Upper lobe of left lung (tissue), 6 donors: Measurements from ENCODE around the gene ZBTB38. TPM values are rescaled to one million over a fixed set of nuclear protein-coding genes. Genes with fewer than 3 reads are reported as not detected.

Experiments used
- ATAC-seq, 2 donors: fragments of 200-7000 bp; cut with Tn5 transposase; one replicate each; pipeline ENCODE4 v1.9.1; 2022; ENCODE audit warnings: mild to moderate bottlenecking in 2 of 2, moderate library complexity in 2 of 2; ENCODE audit not compliant: low FRiP score in 2 of 2
- DNase-seq, 2 donors: peaks; one replicate each; pipeline ENCODE4 v3.0.0-alpha.2; 2019 to 2020
- H3K27ac ChIP-seq, 4 donors: fragments of 200-600 bp; sonication (generic); one replicate each; pipeline ENCODE4 v1.5.1; 2016 to 2019
- H3K27me3 ChIP-seq, 4 donors: fragments of 200-600 bp; sonication (generic); one replicate each; pipeline ENCODE4 v1.5.1; 2017 to 2019
- H3K36me3 ChIP-seq, 4 donors: fragments of 200-600 bp; sonication (generic); one replicate each; pipeline ENCODE4 v1.5.1; 2016 to 2019
- H3K4me1 ChIP-seq, 4 donors: fragments of 200-600 bp; sonication (generic); one replicate each; pipeline ENCODE4 v1.5.1; 2018 to 2019
- H3K4me3 ChIP-seq, 4 donors: fragments of 200-600 bp; sonication (generic); one replicate each; pipeline ENCODE4 v1.5.1; 2017 to 2019; ENCODE audit warnings: mild to moderate bottlenecking in 2 of 4, moderate library complexity in 1 of 4
- H3K9me3 ChIP-seq, 4 donors: fragments of 200-600 bp; sonication (generic); one replicate each; pipeline ENCODE4 v1.5.1; 2018 to 2019
- EP300 ChIP-seq, 4 donors: sonication (generic); formaldehyde crosslinking; IDR thresholded peaks; one replicate each; pipeline ENCODE4 v1.5.1; 2017; ENCODE audit warnings: antibody characterized with exemption in 4 of 4, control low read depth in 2 of 4
- POLR2A ChIP-seq, 4 donors: fragments of 450-650 bp; IDR thresholded peaks; one replicate each; pipeline ENCODE4 v1.5.1; 2016 to 2017; ENCODE audit warnings: antibody characterized with exemption in 4 of 4, mild to moderate bottlenecking in 2 of 4
- POLR2AphosphoS5 ChIP-seq, 2 donors: sonication (generic); formaldehyde crosslinking; IDR thresholded peaks; one replicate each; pipeline ENCODE4 v1.5.1; 2017; ENCODE audit warnings: antibody characterized with exemption in 2 of 2
- WGBS, 2 donors: methylation state at CpG; one replicate each; pipeline ENCODE4 v1.1.5; 2017 to 2018; 5-methylcytosine and 5-hydroxymethylcytosine counted together
- total RNA-seq, 6 donors: library from RNA; depleted of rRNA in 4 of 6; stranded (reverse); fragments of >200 nt in 4 of 6; gene quantifications; one replicate each; pipeline versions ENCODE4 v1.1.0 to v1.2.1, GENCODE V29; 2016 to 2021
- TF ChIP-seq, protein P1 (sequence below), 6 experiments: fragments of 450-650 bp in 4 of 6; fragments of 200-600 bp in 2 of 6; sonication (generic) in 2 of 6; IDR thresholded peaks; one replicate each; pipeline ENCODE4 v1.5.1; 2016 to 2019; ENCODE audit warnings: antibody characterized with exemption in 6 of 6
- donor health status: DM: no; HTN: no; CAD: no; lungs with moderate emphysema.
- donor health status: DM: no; HTN: yes; CAD: no; lungs with severe emphysema.

The ZBTB38 gene
- total RNA-seq, 6 donors from 2014 or later: 80.2 to 146 (median 91.8) TPM

GRCh38 chr3:141326123-141326522 is 42.2 kb upstream of the ZBTB38 start:
- TF ChIP-seq POLR2AphosphoS5 (IDR thresholded peaks at IDR 0.05) (no peak), EP300 (IDR thresholded peaks at IDR 0.05) (no peak), POLR2A (IDR thresholded peaks at IDR 0.05) (no peak)
- TF ChIP-seq, protein P1, sequence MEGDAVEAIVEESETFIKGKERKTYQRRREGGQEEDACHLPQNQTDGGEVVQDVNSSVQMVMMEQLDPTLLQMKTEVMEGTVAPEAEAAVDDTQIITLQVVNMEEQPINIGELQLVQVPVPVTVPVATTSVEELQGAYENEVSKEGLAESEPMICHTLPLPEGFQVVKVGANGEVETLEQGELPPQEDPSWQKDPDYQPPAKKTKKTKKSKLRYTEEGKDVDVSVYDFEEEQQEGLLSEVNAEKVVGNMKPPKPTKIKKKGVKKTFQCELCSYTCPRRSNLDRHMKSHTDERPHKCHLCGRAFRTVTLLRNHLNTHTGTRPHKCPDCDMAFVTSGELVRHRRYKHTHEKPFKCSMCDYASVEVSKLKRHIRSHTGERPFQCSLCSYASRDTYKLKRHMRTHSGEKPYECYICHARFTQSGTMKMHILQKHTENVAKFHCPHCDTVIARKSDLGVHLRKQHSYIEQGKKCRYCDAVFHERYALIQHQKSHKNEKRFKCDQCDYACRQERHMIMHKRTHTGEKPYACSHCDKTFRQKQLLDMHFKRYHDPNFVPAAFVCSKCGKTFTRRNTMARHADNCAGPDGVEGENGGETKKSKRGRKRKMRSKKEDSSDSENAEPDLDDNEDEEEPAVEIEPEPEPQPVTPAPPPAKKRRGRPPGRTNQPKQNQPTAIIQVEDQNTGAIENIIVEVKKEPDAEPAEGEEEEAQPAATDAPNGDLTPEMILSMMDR (IDR thresholded peaks at IDR 0.05): no peak
- ATAC-seq: no peak
- Histone ChIP-seq H3K4me3 (no peak overlapping the region), H3K36me3 (no peaks in the 10 kb centered on the region), H3K27ac (no peak overlapping the region), H3K4me1 (peaks cover 0 to 5% (median under 1%) of the 10 kb centered on the region in 4 donors), H3K27me3 (no peaks in the 10 kb centered on the region), H3K9me3 (no peaks in the 10 kb centered on the region)
- no peak for DNase-seq

DNA sequence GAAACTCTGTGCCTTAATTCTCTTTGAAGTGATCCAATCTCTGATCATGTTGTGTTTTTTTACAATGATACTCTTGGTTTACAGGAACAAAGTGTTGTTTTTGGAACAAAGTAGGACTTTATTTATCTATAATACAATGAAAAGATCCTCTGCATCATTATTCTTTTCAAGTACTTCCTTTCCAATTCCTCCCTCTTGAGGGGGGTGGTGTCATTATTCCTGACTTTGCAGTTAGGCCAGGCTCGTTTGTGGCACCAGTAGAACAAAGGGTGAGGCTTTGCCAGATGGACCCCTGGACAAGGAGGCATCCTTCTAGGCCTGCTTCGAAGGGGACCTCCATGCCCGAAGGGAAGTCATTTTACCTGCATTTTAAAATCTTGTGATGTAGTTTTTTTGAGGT is 41.7 kb upstream of the ZBTB38 start:
- H3K27ac ChIP-seq: no peak overlapping the region
- 72 to 73% methylated on average over 3 of the region's 3 CpGs for WGBS, 2 donors
- TF ChIP-seq POLR2A (IDR thresholded peaks at IDR 0.05) (no peak), POLR2AphosphoS5 (IDR thresholded peaks at IDR 0.05) (no peak), EP300 (IDR thresholded peaks at IDR 0.05) (no peak)
- TF ChIP-seq, protein P1 (IDR thresholded peaks at IDR 0.05): no peak
- H3K27me3 ChIP-seq: no peaks in the 10 kb centered on the region
- ATAC-seq: no peak
- H3K9me3 ChIP-seq: no peaks in the 10 kb centered on the region
- no peaks in the 10 kb centered on the region for H3K4me1 ChIP-seq
- DNase-seq: no peak
- no peaks in the 10 kb centered on the region for H3K36me3 ChIP-seq
- no peak overlapping the region for H3K4me3 ChIP-seq

- H3K27ac ChIP-seq: no peak overlapping the region
- no peaks in the 10 kb centered on the region for H3K9me3 ChIP-seq
- peaks cover 0 to 9% (median 0%) of the 10 kb centered on the region in 4 donors for H3K4me1 ChIP-seq
- H3K36me3 ChIP-seq: no peaks in the 10 kb centered on the region
- WGBS, 2 donors: 81% methylated on average over 7 of the region's 7 CpGs
- ATAC-seq (peak in 1 of 2 donors; percentile 16), DNase-seq (no peak)
- TF ChIP-seq, protein P1 (IDR thresholded peaks at IDR 0.05): no peak
- TF ChIP-seq POLR2AphosphoS5 (IDR thresholded peaks at IDR 0.05) (no peak), EP300 (IDR thresholded peaks at IDR 0.05) (no peak), POLR2A (IDR thresholded peaks at IDR 0.05) (no peak)
- no peak overlapping the region for H3K4me3 ChIP-seq
- no peaks in the 10 kb centered on the region for H3K27me3 ChIP-seq
Observed at GRCh38 chr3:141328286-141329166, 39.8 kb upstream of the ZBTB38 start.

DNA sequence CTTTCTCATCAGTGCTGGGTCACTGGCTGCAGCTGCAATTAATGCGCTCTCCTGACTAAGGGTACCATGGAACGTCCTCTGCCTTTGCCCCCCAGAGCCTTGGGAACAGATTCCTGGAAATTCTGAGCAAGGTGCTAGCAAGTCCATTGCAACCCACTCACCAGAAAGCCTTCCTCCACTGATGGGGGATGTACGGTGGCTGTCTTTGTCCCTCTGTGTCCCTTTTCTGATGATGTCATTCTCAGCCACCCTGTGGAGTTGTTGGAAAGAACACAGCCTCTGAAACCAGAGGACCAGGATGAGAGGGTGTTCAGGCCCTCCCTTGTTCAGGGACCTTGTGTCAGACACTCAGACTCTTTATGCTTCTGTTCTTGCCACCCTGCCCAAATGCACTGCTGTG is 38.1 kb upstream of the ZBTB38 start:
- TF ChIP-seq POLR2AphosphoS5 (IDR thresholded peaks at IDR 0.05): no peak
- TF ChIP-seq, protein P1 (IDR thresholded peaks at IDR 0.05): no peak
- no peak for TF ChIP-seq POLR2A (IDR thresholded peaks at IDR 0.05)
- TF ChIP-seq EP300 (IDR thresholded peaks at IDR 0.05): no peak
- no peak overlapping the region for H3K4me3 ChIP-seq
- H3K27me3 ChIP-seq: no peaks in the 10 kb centered on the region
- ATAC-seq: no peak
- H3K9me3 ChIP-seq: no peaks in the 10 kb centered on the region
- no peak for DNase-seq
- no peak overlapping the region for H3K27ac ChIP-seq
- 98 to 100% methylated on average over 2 to 3 of the region's 3 CpGs for WGBS, 2 donors
- H3K36me3 ChIP-seq: no peaks in the 10 kb centered on the region
- H3K4me1 ChIP-seq: peaks cover 0 to 9% (median 0%) of the 10 kb centered on the region in 4 donors
